GM15510 (cell line): ENCODE data around the gene YPEL4.

Experiments used
- POLR2A ChIP-seq: IDR thresholded peaks from 3 replicates; pipeline ENCODE4 v1.6.1; 2011; ENCODE audit warnings: borderline replicate concordance; ENCODE audit not compliant: insufficient read length; ENCODE audit errors: extremely low read depth

YPEL4 gene

DNA sequence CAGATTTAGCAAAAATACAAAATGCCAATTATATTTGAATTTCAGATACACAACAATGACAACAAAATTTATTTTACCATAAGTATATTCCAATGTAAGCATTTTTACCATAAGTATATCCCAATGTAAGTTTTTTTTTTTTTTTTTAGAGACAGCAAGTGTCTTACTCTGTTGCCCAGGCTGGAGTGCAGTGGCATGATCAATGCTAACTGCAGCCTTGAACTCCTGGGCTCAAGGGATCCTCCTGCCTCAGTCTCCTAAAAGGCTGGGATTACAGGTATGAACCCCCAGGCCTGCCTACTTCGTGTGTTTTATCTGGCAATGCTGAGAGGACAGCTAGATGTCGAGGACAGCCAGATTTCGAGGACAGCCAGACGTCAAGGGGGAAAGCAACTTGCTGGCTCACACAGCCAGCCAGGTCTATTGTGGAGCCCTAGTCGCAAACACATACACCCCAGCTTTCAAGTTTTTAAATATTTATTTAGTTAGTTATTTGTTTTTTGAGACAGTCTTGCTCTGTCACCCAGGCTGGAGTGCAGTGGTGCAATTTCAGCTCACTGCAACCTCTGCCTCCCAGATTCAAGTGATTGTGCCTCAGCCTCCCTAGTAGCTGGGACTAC lies 53.3 kb downstream of the YPEL4 start:
- TF ChIP-seq POLR2A, result no peak
